Measurements from ENCODE around the gene RFX7.

The RFX7 gene

DNA sequence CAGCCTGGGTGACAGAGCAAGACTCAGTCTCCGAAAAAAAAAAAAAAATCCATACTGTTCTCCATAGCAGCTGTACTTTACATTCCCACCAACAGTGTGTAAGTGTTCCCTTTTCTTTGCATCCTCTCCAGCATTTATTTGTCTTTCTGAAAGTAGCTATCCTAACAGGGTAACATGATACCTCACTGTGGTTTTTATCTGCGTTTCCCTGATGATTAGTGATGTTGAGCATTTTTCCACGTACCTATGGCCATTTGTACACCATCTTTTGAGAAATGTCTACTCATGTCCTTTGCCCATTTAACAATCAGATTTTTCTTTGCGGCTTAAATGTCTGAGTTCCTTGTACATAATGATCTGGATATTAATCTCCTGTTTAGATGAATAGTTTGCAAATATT, 119.3 kb downstream of the RFX7 start:
- DNase-seq = no peak

DNA sequence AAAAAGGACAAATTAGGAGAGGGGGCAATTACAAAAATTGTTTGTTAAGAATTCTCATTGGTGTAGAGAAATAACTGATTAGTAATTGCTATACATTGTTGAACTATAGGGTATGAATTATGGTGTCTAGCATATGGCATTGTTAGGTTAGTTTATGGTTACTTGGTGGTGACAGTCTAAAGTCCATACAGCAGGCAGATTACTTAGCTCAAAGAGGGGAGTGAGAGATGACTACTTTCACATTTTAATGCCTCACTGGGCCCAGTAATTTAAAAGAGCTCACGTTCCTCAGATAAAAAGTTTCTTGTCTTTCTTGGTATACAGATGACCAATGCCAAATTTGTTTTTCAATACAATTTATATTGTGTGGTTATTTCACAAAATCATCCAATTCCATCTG, 137.8 kb downstream of the RFX7 start:
- no peak for DNase-seq

GRCh38 chr15:56102441-56102840, 141.2 kb downstream of the RFX7 start:
- DNase-seq = no peak

DNA sequence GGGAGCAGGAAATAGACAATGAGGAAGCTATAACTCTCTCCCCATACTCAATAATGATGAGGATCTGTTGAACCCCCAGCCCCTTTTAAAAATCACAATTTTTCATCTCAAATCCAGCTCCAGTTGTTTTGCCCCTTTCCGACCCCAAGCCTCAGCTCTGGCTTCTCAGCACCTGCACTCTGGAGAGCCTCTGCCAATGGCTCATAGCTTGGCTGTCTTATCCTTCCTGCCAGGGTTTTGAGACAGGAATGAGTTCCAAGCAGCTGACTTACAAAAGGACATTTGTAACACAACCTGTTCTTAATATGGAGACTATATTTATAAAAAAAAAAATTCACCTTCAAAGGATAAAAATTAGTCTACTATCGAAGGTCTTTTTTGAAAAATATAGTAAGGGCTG, 144.4 kb downstream of the RFX7 start:
- DNase-seq = no peak

GRCh38 chr15:56098195-56098863, 145.3 kb downstream of the RFX7 start:
- no peak for DNase-seq

GRCh38 chr15:56095406-56095805, 148.3 kb downstream of the RFX7 start:
- DNase-seq = no peak

GRCh38 chr15:56094171-56094570, 149.5 kb downstream of the RFX7 start:
- DNase-seq = no peak

DNA sequence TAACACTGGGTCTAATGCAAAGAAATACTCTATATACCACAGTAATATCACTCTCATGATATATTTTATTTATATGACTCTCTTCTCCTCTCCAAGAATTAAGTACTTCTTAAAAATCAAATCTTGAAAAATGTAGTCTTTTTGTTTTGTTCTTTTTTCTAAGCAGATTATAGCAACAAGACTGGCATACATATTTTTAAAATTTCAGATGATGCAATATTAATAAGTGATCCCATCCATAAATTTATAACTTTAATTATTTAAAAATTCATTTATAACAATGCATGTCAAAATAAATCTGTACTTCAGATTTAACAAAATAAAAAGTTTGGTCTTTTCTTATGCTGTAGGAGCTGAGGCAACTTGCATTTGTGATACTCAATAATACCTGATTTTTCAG, 155.3 kb downstream of the RFX7 start:
- DNase-seq = no peak

DNA sequence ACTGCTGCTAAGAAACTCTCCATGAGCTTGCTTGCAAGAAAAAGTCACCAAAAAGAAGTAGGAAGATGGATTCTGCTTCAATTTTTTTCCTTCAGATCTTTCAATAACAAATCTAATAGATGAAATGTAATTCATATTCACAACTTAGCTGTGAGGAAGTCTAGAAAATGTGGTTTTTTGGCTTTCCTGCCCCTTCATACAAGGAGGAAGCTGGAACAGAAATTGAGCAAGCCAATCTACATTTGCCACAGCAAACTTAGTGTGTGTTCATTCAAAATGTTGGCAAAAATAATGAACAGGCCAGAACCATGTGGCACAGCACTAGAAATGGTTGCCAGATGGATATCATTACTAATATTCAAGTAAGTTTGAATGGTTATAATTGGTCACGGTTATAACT, 157.1 kb downstream of the RFX7 start:
- DNase-seq = peak in 2 of 3 donors; percentile 3 to 13

GRCh38 chr15:56082263-56082761, 161.4 kb downstream of the RFX7 start:
- DNase-seq = no peak

- no peak for DNase-seq
These were observed 166.6 kb downstream of the RFX7 start for GRCh38 chr15:56077081-56077480.

DNA sequence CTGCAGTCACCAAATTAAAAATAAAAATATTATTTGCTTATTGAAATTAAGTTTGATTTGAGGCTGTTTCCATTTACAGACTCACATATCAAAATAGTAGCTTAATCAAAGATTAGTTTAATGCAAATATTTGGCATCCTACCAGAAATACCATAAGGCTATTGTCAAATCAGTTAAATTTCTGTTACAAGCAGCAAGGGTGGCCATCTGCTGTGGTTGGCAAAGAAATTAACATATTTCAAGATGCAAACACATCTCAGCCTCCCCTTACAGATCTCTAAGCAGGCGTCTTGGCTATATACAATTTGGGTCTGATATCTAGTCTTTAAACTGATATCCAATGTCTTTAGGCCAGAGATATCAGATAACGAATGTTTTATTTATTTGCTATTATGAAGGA, 167.0 kb downstream of the RFX7 start:
- no peak for DNase-seq

- no peak for DNase-seq
These were observed 169.0 kb downstream of the RFX7 start for GRCh38 chr15:56074481-56075265.

DNA sequence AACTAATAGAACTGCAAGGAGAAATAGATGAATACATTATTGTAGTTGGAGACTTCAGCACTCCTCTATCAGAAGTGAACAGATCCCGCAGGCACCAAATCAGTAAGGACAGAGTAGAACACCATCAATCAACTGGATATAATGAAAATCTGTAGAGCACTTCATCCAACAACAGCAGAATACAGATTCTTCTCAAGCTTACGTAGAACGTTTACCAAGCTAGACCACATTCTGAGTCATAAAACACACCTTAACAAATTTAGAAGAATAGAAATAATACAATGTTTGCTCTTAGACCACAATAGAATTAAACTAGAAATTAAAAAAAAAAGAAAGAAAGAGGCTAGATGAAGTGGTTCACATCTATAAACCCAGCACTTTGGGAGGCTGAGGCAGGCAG, 179.5 kb downstream of the RFX7 start:
- no peak for DNase-seq

DNA sequence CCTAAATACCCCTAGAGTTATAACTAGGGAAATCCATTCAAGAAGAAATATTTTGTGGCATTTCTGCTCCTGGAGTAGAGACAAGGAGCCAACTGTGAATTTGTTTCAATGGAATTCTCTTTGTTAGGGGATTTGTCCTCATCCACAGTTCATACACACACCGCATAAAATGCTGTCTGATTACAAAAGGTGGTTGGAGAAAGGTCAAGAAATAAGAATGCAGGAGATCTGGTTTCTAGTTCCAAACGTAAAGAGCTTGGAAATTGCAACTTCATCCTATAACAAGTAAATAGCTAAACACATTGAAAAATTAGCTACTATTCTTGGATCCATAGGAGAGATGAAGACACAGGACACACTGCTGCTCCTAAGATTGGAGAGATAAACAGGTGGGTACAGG, 184.0 kb downstream of the RFX7 start:
- DNase-seq = no peak

GRCh38 chr15:56058986-56059385, 184.7 kb downstream of the RFX7 start:
- no peak for DNase-seq

DNA sequence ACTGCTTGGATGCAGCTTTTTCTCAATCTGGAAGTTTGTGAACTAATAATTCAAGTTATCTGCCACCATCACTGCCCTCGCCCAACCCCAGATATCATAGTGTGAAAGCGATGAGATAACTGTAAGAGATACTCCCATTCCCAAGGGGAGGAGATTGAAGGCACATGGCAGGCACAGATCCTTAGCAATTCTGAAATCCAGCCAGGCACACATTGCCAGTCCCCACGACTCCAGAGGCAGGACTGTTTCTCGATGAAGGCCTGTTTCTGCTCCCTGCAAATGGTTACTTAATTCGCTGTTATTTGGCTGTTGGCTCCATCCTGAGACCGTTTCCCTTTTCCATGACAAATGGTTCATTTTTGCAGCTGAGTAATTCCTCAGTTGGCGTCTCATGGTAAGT, 187.1 kb downstream of the RFX7 start:
- no peak for DNase-seq

DNA sequence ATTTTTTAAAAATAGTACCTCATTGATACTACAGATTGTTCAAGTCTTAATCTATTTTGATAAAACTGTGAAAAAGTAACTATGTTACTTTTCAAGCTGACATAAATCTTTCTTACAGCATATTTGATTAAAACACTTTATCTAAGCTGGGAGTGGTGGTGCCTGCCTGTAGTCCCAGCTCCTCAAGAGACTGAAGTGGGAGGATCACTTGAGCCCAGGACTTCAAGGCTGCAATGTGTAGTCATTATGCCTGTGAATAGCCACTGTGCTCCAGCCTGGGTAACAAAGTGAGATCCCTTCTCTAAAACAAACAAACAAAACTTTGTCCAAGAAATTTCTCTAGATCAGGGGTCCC, 190.7 kb downstream of the RFX7 start:
- DNase-seq = no peak

GRCh38 chr15:56052395-56053045, 191.2 kb downstream of the RFX7 start:
- peak; percentile 55 to 77 (median 75) for DNase-seq

GRCh38 chr15:56051676-56052075, 192.0 kb downstream of the RFX7 start:
- DNase-seq = peak; percentile 20 to 59 (median 46)

- DNase-seq = no peak
These were observed 194.1 kb downstream of the RFX7 start for GRCh38 chr15:56049577-56049976.

DNA sequence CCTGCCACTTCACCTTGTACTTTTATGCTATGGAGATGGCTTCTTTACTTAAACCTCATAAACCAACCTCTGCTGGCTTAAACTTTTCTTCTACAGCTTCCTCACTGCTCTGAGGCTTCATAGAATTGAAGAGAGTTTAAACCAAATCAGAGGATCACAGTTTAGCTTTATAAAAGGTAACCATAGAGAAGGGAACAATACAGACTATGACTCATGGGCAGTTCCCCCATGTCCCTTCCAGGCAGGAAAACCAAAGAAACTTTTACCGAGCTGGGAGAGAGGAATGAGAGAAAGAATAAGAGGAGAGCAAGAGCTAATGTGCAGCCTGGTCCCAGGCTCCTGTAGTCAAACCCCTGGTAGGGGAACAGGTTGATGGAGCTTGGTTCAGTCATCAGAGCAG, 196.3 kb downstream of the RFX7 start:
- DNase-seq = no peak

DNA sequence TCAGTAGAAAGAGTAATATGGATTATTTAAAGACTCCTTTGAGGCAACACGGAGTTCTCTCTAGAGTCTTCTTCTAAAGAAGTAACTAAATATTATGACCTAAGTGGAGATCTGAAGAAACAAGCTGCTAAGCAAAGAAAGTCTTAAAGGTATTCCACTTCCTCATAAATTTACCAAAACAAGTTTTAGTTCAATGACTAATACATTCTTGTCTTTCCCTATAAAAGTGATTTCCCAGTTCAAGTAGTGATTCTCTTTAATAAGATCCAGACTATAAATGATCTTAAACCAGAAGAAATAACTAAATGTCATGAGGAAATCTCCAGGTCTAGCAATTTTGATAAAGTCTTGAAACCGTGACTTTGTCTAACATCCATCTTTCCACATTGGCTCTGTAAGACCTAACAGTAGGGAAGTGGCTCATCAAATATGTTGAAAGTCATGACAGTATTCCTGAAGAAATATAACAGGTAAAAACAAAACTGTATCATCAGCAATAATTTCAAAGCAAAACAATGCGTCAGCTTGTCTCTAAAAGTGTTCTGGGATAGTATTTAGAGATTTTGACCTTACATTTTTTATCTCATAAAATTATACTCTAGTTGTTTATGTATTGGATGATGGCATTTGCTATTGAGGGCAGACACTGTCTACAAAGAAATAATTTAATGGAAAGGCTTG, 198.5 kb downstream of the RFX7 start:
- no peak for DNase-seq
